DND-41 (cell line): ENCODE measurements around the gene POLK.

ENCODE experiments used
- ATAC-seq: fragments of 200-7000 bp; cut with Tn5 transposase; 3 replicates; pipeline ENCODE4 v1.9.1; 2021; ENCODE audit warnings: low read depth; ENCODE audit not compliant: insufficient read depth
- DNase-seq: peaks from one replicate; pipeline ENCODE4 v3.0.0-alpha.2; 2020
- H2AFZ ChIP-seq: 2 replicates; pipeline ENCODE4 v1.6.0; 2012; ENCODE audit warnings: low read depth, low read length
- H3K27ac ChIP-seq: 2 replicates; pipeline ENCODE4 v1.5.1; 2012; ENCODE audit warnings: low read length, inconsistent platforms
- H3K27me3 ChIP-seq: fragments of 200-600 bp; sonication (generic); 2 replicates; pipeline ENCODE4 v1.6.0; 2012; ENCODE audit warnings: low read length, mild to moderate bottlenecking, inconsistent platforms; ENCODE audit not compliant: insufficient read depth, poor library complexity
- H3K36me3 ChIP-seq: 2 replicates; pipeline ENCODE4 v1.5.1; 2012; ENCODE audit warnings: low read length, inconsistent platforms; ENCODE audit not compliant: insufficient read depth
- H3K4me1 ChIP-seq: 2 replicates; pipeline ENCODE4 v1.5.1; 2012; ENCODE audit warnings: mild to moderate bottlenecking, low read length; ENCODE audit not compliant: insufficient read depth
- H3K4me2 ChIP-seq: 2 replicates; pipeline ENCODE4 v1.6.0; 2012; ENCODE audit warnings: mild to moderate bottlenecking, moderate library complexity, low read length, inconsistent platforms; ENCODE audit not compliant: insufficient read depth
- H3K4me3 ChIP-seq, 2 experiments: fragments of 200-600 bp in 1 of 2; shearing (Covaris generic) in 1 of 2; 2 replicates each; pipeline ENCODE4 v1.5.1; 2012 to 2016; ENCODE audit warnings: inconsistent platforms in 2 of 2, low read length in 2 of 2, mild to moderate bottlenecking in 2 of 2, low read depth in 1 of 2, moderate library complexity in 1 of 2
- H3K79me2 ChIP-seq: 2 replicates; pipeline ENCODE4 v1.6.0; 2012; ENCODE audit warnings: low read length, inconsistent platforms; ENCODE audit not compliant: insufficient read depth
- H3K9ac ChIP-seq: 2 replicates; pipeline ENCODE4 v1.6.0; 2012; ENCODE audit warnings: low read depth, mild to moderate bottlenecking, inconsistent platforms, low read length, moderate library complexity
- H3K9me3 ChIP-seq: 2 replicates; pipeline ENCODE4 v1.5.1; 2012; ENCODE audit warnings: low read length, moderate library complexity, mild to moderate bottlenecking, inconsistent platforms; ENCODE audit not compliant: insufficient read depth, severe bottlenecking
- H4K20me1 ChIP-seq: 2 replicates; pipeline ENCODE4 v1.6.0; 2012; ENCODE audit warnings: low read length; ENCODE audit not compliant: insufficient read depth
- CTCF ChIP-seq: IDR thresholded peaks from 2 replicates; pipeline ENCODE4 v1.5.1; 2012; ENCODE audit warnings: borderline replicate concordance, low read length, moderate library complexity, mild to moderate bottlenecking; ENCODE audit not compliant: poor library complexity, severe bottlenecking; ENCODE audit errors: extremely low read depth
- EZH2 ChIP-seq: IDR thresholded peaks from 3 replicates; pipeline ENCODE4 v1.6.1; 2012; ENCODE audit warnings: borderline replicate concordance, low read depth, mild to moderate bottlenecking, moderate library complexity, low read length, inconsistent platforms; ENCODE audit not compliant: severe bottlenecking

POLK gene

GRCh38 chr5:75511435-75512382 is at the start of gene POLK, which contains the start of gene CERT1:
Gene POLK (plus strand): TSS chr5:75511891.
Gene CERT1 (minus strand): TSS chr5:75511629. CDS start chr5:75511207, 422 bp downstream.
- Histone ChIP-seq H3K9me3 (no peaks in the 10 kb centered on the region), H3K4me3 (peak within 1 kb of the TSS; percentile 90 to 98), H3K36me3 (no peaks in the 10 kb centered on the region; the same call in 1 of the 2 replicates), H3K27me3 (no peaks in the 10 kb centered on the region), H3K9ac (peak within 1 kb of the TSS; percentile 83), H3K4me2 (peak within 1 kb of the TSS; percentile 86), H3K4me1 (peaks cover 49% of the 10 kb centered on the region), H3K27ac (peak within 1 kb of the TSS; percentile 96), H3K79me2 (peaks cover 97% of the 10 kb centered on the region), H2AFZ (peak within 1 kb of the TSS; percentile 98), H4K20me1 (no peaks in the 10 kb centered on the region; the same call in 1 of the 2 replicates)
- DNase-seq (peak; percentile 98), ATAC-seq (peak; percentile 92)
- TF ChIP-seq CTCF (no peak), EZH2 (no peak)

GRCh38 chr5:75463726-75464125 is 48.0 kb upstream of the POLK start:
- Histone ChIP-seq H3K79me2 (peaks cover 57% of the 10 kb centered on the region), H4K20me1 (peaks cover 22% of the 10 kb centered on the region; the same call in 1 of the 2 replicates), H2AFZ (no peak overlapping the region), H3K36me3 (peaks cover 12% of the 10 kb centered on the region), H3K9ac (no peak overlapping the region), H3K9me3 (peaks cover 4% of the 10 kb centered on the region), H3K27me3 (no peaks in the 10 kb centered on the region), H3K27ac (no peak overlapping the region), H3K4me2 (no peak overlapping the region), H3K4me1 (peaks cover 24% of the 10 kb centered on the region), H3K4me3 (no peak overlapping the region)
- DNase-seq = no peak
- TF ChIP-seq CTCF (no peak), EZH2 (no peak)
- no peak for ATAC-seq

GRCh38 chr5:75465480-75465879 is 46.2 kb upstream of the POLK start:
- peaks cover 61% of the 10 kb centered on the region for H3K79me2 ChIP-seq
- DNase-seq (no peak), ATAC-seq (no peak)
- peak overlapping the region; percentile 43 for H3K27ac ChIP-seq
- H3K27me3 ChIP-seq = no peaks in the 10 kb centered on the region
- H3K4me1 ChIP-seq = peaks cover 24% of the 10 kb centered on the region
- H3K36me3 ChIP-seq = peaks cover 7% of the 10 kb centered on the region
- TF ChIP-seq CTCF = no peak
- TF ChIP-seq EZH2 = no peak
- no peak overlapping the region for H2AFZ ChIP-seq
- H3K4me3 ChIP-seq = peak overlapping the region in 1 of 2 experiments; percentile 44; a peak in 1 of 4 replicates
- H4K20me1 ChIP-seq = peaks cover 22% of the 10 kb centered on the region; the same call in 1 of the 2 replicates
- H3K4me2 ChIP-seq = peak overlapping the region; percentile 58
- no peak overlapping the region for H3K9ac ChIP-seq
- H3K9me3 ChIP-seq = peaks cover 21% of the 10 kb centered on the region
